Endothelial cell of umbilical vein (primary cell): ENCODE results near the gene PGAP1.

Experiments
- FOS ChIP-seq: IDR thresholded peaks from 2 replicates; pipeline ENCODE4 v1.6.1; 2011; ENCODE audit warnings: mild to moderate bottlenecking, low read length, moderate library complexity, borderline replicate concordance; ENCODE audit not compliant: insufficient read depth
- POLR2A ChIP-seq: IDR thresholded peaks from 2 replicates; pipeline ENCODE4 v1.6.1; 2012; ENCODE audit warnings: low read depth, mild to moderate bottlenecking, control low read depth, low read length
- POLR2AphosphoS5 ChIP-seq: IDR thresholded peaks from 2 replicates; pipeline ENCODE4 v1.6.1; 2012; ENCODE audit warnings: low read depth, mild to moderate bottlenecking, control low read depth, low read length, moderate library complexity; ENCODE audit not compliant: insufficient read depth
- TF ChIP-seq, protein P1 (sequence below), 2 donors: IDR thresholded peaks; 1 replicate in 1 of 2; 2 replicates in 1 of 2; pipeline ENCODE4 v1.5.1; 2011; ENCODE audit warnings: low read length in 2 of 2, mild to moderate bottlenecking in 2 of 2, moderate library complexity in 2 of 2, control low read depth in 1 of 2, inconsistent platforms in 1 of 2, low read depth in 1 of 2; ENCODE audit not compliant: insufficient read depth in 1 of 2; ENCODE audit errors: extremely low read depth in 1 of 2

GRCh38 chr2:196944570-196944969 lies 18.1 kb upstream of the PGAP1 start:
- TF ChIP-seq FOS (no peak), POLR2A (no peak), POLR2AphosphoS5 (no peak)
- TF ChIP-seq, protein P1, sequence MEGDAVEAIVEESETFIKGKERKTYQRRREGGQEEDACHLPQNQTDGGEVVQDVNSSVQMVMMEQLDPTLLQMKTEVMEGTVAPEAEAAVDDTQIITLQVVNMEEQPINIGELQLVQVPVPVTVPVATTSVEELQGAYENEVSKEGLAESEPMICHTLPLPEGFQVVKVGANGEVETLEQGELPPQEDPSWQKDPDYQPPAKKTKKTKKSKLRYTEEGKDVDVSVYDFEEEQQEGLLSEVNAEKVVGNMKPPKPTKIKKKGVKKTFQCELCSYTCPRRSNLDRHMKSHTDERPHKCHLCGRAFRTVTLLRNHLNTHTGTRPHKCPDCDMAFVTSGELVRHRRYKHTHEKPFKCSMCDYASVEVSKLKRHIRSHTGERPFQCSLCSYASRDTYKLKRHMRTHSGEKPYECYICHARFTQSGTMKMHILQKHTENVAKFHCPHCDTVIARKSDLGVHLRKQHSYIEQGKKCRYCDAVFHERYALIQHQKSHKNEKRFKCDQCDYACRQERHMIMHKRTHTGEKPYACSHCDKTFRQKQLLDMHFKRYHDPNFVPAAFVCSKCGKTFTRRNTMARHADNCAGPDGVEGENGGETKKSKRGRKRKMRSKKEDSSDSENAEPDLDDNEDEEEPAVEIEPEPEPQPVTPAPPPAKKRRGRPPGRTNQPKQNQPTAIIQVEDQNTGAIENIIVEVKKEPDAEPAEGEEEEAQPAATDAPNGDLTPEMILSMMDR (IDR thresholded peaks at IDR 0.05; ENCODE audit: extremely low read depth in 1 of 2, insufficient read depth in 1 of 2, low read depth in 1 of 2, low read length in 2 of 2): no peak
